ENCODE measurements around the gene TNRC6B. TPM values are rescaled to one million over a fixed set of nuclear protein-coding genes. Genes with fewer than 3 reads are reported as not detected.

The TNRC6B gene
- total and polyA plus RNA-seq, 2 of the 13 experiments (the other 11 are each of a cell fraction or from before 2014, with no cell fraction given) = 8.9 to 13.2 TPM

DNA sequence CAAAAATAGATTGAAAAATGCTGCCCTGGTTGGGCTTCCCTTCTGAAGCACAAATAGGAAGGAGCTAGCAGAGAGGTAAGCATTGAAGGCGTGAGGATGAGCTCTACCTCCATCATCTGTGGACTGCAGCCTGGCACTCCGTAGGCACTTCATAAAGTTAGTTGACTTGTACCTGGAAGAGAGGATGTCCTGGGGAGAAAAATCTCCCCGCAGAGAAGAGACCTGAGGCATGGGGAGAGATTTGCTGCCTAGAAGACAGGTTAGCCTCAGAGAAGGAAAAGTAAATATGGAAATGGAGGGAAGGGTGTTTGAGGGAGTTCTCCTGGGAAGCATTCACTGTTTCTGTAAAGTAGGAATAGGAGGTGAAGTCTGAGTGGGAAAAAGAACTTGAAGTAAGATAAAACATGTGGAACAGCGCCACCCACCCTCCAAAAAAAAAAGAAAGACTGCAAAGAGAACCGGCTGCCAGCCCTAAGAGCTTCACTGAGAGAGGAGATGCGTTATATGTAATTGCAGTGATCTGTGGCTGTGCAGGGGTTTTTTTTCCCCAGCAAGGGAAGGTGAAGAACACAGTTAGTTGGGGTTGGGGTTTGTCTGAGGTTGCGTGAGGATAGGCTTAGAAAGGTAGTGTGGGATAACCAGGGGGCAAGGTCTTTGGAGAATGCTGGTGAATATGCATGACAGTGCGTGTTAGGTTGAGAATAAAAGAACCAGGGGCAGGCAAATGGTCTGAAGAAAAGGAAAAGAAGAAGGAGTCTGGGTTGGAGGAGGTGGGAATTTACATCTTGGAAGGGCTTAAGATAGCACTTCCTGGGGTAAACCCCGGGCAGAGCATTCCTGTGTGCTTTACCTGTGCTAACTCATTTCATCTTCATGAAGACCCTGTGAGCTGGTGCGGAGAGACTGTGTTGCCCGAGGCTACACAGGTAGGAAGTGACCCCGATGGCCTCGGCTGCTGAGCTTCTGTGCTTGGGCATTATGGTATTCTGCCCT is 16.0 kb downstream of the TNRC6B start:
- TF ChIP-seq, protein P1, sequence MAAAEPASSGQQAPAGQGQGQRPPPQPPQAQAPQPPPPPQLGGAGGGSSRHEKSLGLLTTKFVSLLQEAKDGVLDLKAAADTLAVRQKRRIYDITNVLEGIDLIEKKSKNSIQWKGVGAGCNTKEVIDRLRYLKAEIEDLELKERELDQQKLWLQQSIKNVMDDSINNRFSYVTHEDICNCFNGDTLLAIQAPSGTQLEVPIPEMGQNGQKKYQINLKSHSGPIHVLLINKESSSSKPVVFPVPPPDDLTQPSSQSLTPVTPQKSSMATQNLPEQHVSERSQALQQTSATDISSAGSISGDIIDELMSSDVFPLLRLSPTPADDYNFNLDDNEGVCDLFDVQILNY (CRISPR knock-in tag; conservative IDR thresholded peaks at IDR 0.05) = no peak
- TF ChIP-seq PHF21A (CRISPR knock-in tag; IDR thresholded peaks at IDR 0.05) (no peak), ZNF724P (CRISPR knock-in tag; IDR thresholded peaks at IDR 0.05; ENCODE audit: borderline replicate concordance) (no peak), STAG1 (CRISPR knock-in tag; IDR thresholded peaks at IDR 0.05) (peak; percentile 31), IKZF4 (CRISPR knock-in tag; IDR thresholded peaks at IDR 0.05; ENCODE audit: borderline replicate concordance, low read depth, not compliant biosample characterization) (no peak), SMC3 (IDR thresholded peaks at IDR 0.05; ENCODE audit: low read length) (peak; percentile 39; the same call in 1 of the 2 replicates), ZNF552 (CRISPR knock-in tag; IDR thresholded peaks at IDR 0.05; ENCODE audit: borderline replicate concordance) (no peak), KLF6 (CRISPR knock-in tag; IDR thresholded peaks at IDR 0.05) (no peak)
- TF ChIP-seq, protein P2, sequence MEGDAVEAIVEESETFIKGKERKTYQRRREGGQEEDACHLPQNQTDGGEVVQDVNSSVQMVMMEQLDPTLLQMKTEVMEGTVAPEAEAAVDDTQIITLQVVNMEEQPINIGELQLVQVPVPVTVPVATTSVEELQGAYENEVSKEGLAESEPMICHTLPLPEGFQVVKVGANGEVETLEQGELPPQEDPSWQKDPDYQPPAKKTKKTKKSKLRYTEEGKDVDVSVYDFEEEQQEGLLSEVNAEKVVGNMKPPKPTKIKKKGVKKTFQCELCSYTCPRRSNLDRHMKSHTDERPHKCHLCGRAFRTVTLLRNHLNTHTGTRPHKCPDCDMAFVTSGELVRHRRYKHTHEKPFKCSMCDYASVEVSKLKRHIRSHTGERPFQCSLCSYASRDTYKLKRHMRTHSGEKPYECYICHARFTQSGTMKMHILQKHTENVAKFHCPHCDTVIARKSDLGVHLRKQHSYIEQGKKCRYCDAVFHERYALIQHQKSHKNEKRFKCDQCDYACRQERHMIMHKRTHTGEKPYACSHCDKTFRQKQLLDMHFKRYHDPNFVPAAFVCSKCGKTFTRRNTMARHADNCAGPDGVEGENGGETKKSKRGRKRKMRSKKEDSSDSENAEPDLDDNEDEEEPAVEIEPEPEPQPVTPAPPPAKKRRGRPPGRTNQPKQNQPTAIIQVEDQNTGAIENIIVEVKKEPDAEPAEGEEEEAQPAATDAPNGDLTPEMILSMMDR (CRISPR knock-in tag; IDR thresholded peaks at IDR 0.05) = peak; percentile 28; the same call in 1 of the 2 replicates
- TF ChIP-seq, protein P3, sequence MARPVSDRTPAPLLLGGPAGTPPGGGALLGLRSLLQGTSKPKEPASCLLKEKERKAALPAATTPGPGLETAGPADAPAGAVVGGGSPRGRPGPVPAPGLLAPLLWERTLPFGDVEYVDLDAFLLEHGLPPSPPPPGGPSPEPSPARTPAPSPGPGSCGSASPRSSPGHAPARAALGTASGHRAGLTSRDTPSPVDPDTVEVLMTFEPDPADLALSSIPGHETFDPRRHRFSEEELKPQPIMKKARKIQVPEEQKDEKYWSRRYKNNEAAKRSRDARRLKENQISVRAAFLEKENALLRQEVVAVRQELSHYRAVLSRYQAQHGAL (CRISPR knock-in tag; IDR thresholded peaks at IDR 0.05; ENCODE audit: not compliant biosample characterization) = no peak
- DNase-seq (ENCODE audit: low spot score) (no peak), FAIRE-seq (no peak), ATAC-seq (no peak; the same call in 2 of the 3 replicates)
- intact Hi-C loops (cut with micrococcal nuclease; ENCODE audit: unreplicated experiment) = no loop called here
- H3K36me3 ChIP-seq (replicated peaks in 1 of 2; ENCODE audit: control insufficient read depth in 1 of 2, insufficient read depth in 2 of 2, low read length in 2 of 2) = peaks cover 0 to 1% of the 10 kb centered on the region in 2 experiments; a peak in 2 of 5 replicates
- no peaks in the 10 kb centered on the region for H3K9me3 ChIP-seq (ENCODE audit: low read length)
- POLR2A ChIA-PET = interaction anchor here (3.4 kb wide), 1 partner anchor 16 kb away, joined by 8 read pairs; the partner anchor contains the start of gene TNRC6B
- in situ Hi-C loops (cut with HindIII; ENCODE audit: extremely low pct_ligation_motif_present, low pct_unique_long_range_greater_than_20kb) = no loop called here
- H3K4me1 ChIP-seq (ENCODE audit: insufficient read depth, low read length) = peaks cover 27% of the 10 kb centered on the region
- H3K27me3 ChIP-seq (ENCODE audit: control insufficient read depth in 1 of 2, insufficient read depth in 2 of 2, low read length in 2 of 2) = no peaks in the 10 kb centered on the region
- BruUV-seq (replicated peaks) = no TSS peak
- no peak overlapping the region for H3K9ac ChIP-seq (ENCODE audit: insufficient read depth, low read depth, low read length)
- CTCF ChIA-PET (ENCODE audit: low intra/inter-chr PET ratio, low total read pairs) = no interaction called here
- WGBS (ENCODE audit: low lambda C conversion rate) = 89% methylated on average over 12 of the region's 13 CpGs
- no peak overlapping the region for H3K4me3 ChIP-seq (replicated peaks in 1 of 3; ENCODE audit: insufficient read depth in 1 of 3, low read depth in 2 of 3, low read length in 3 of 3)
- H4K20me1 ChIP-seq (ENCODE audit: insufficient read depth, low read length) = peaks cover 22% of the 10 kb centered on the region
- no peak overlapping the region for H3K27ac ChIP-seq (ENCODE audit: extremely low read length, insufficient read depth, low read length)
- H3K79me2 ChIP-seq (ENCODE audit: insufficient read depth, low read length) = peaks cover 75% of the 10 kb centered on the region
- H3K4me2 ChIP-seq (ENCODE audit: low read depth, low read length) = no peak overlapping the region
- no peak overlapping the region for H2AFZ ChIP-seq (ENCODE audit: low read length)
